WTC11 (cell line): Measurements from ENCODE around the gene RIOK2. TPM values are rescaled to one million over a fixed set of nuclear protein-coding genes. Genes with fewer than 3 reads are reported as not detected.

Experiments
- ATAC-seq: fragments of 200-7000 bp; cut with Tn5 transposase; 2 replicates; pipeline ENCODE4 v1.10.0; 2021; ENCODE audit warnings: mild to moderate bottlenecking, moderate library complexity
- CTCF ChIA-PET: fragments of 300-600 bp; sonication (Branson Sonifier 250); formaldehyde crosslinking; loops from one replicate; lab custom pipeline; 2021; ENCODE audit warnings: antibody characterized with exemption; lab: Charles Lee
- POLR2A ChIA-PET: fragments of 350-600 bp; sonication (Branson Sonifier 250); formaldehyde crosslinking; loops from one replicate; lab custom pipeline; 2021; ENCODE audit warnings: antibody characterized with exemption; lab: Charles Lee
- DNase-seq: peaks from one replicate; pipeline ENCODE4 v3.0.0; 2021; ENCODE audit warnings: low spot score
- H3K27ac Mint-ChIP-seq: 2 replicates; pipeline ENCODE4 v1.8.0; 2021; ENCODE audit warnings: mixed read lengths
- H3K27me3 Mint-ChIP-seq: 2 replicates; pipeline ENCODE4 v1.8.0; 2021; ENCODE audit warnings: low read depth, mild to moderate bottlenecking, moderate library complexity, mixed read lengths
- H3K36me3 Mint-ChIP-seq: 2 replicates; pipeline ENCODE4 v1.8.0; 2021; ENCODE audit warnings: mixed read lengths
- H3K4me1 Mint-ChIP-seq: 2 replicates; pipeline ENCODE4 v1.8.0; 2022; ENCODE audit warnings: mixed read lengths
- H3K4me3 Mint-ChIP-seq: 2 replicates; pipeline ENCODE4 v1.8.0; 2021; ENCODE audit warnings: mild to moderate bottlenecking, moderate library complexity, mixed read lengths
- H3K9me3 Mint-ChIP-seq: 2 replicates; pipeline ENCODE4 v1.8.0; 2021; ENCODE audit warnings: mixed read lengths
- AFF4 ChIP-seq: sonication (generic); formaldehyde crosslinking; IDR thresholded peaks from 2 replicates; pipeline ENCODE4 v1.8.1; 2023; ENCODE audit warnings: mild to moderate bottlenecking, missing genetic modification reagents, borderline replicate concordance
- ARID4B ChIP-seq: sonication (generic); formaldehyde crosslinking; IDR thresholded peaks from 2 replicates; pipeline ENCODE4 v1.8.0; 2023; ENCODE audit warnings: missing genetic modification reagents, mild to moderate bottlenecking, borderline replicate concordance
- ATF2 ChIP-seq: sonication (generic); formaldehyde crosslinking; IDR thresholded peaks from 2 replicates; pipeline ENCODE4 v1.8.1; 2022; ENCODE audit warnings: low read depth, missing genetic modification reagents, borderline replicate concordance
- ELF4 ChIP-seq: sonication (generic); formaldehyde crosslinking; IDR thresholded peaks from 2 replicates; pipeline ENCODE4 v1.8.1; 2022; ENCODE audit warnings: low read depth, mild to moderate bottlenecking, moderate library complexity, missing genetic modification reagents
- EMX1 ChIP-seq: fragments of 250-450 bp; sonication (Bioruptor Pico); IDR thresholded peaks from 2 replicates; pipeline ENCODE4 v1.8.0; 2021; ENCODE audit warnings: mild to moderate bottlenecking
- ERG ChIP-seq: fragments of 250-450 bp; sonication (Bioruptor Pico); IDR thresholded peaks from 2 replicates; pipeline ENCODE4 v1.8.0; 2021; ENCODE audit warnings: mild to moderate bottlenecking
- FOXK1 ChIP-seq: sonication (generic); formaldehyde crosslinking; IDR thresholded peaks from 2 replicates; pipeline ENCODE4 v1.8.0; 2022; ENCODE audit warnings: mild to moderate bottlenecking, moderate library complexity, missing genetic modification reagents
- NR3C1 ChIP-seq: sonication (generic); formaldehyde crosslinking; conservative IDR thresholded peaks from 2 replicates; pipeline ENCODE4 v1.8.1; 2023; ENCODE audit warnings: low read depth, mild to moderate bottlenecking, missing genetic modification reagents
- OVOL2 ChIP-seq: fragments of 250-450 bp; sonication (Bioruptor Pico); IDR thresholded peaks from 2 replicates; pipeline ENCODE4 v1.9.0; 2021; ENCODE audit warnings: mild to moderate bottlenecking, borderline replicate concordance
- RELA ChIP-seq: sonication (generic); formaldehyde crosslinking; IDR thresholded peaks from 2 replicates; pipeline ENCODE4 v1.8.1; 2022; ENCODE audit warnings: missing genetic modification reagents, mild to moderate bottlenecking, borderline replicate concordance
- RORB ChIP-seq: fragments of 250-450 bp; sonication (Bioruptor Pico); IDR thresholded peaks from 2 replicates; pipeline ENCODE4 v1.9.0; 2021; ENCODE audit warnings: mild to moderate bottlenecking
- SP1 ChIP-seq: sonication (generic); formaldehyde crosslinking; conservative IDR thresholded peaks from 2 replicates; pipeline ENCODE4 v1.8.1; 2022; ENCODE audit warnings: missing genetic modification reagents
- ZBTB21 ChIP-seq: sonication (generic); formaldehyde crosslinking; IDR thresholded peaks from 2 replicates; pipeline ENCODE4 v1.8.1; 2023; ENCODE audit warnings: mild to moderate bottlenecking, missing genetic modification reagents, borderline replicate concordance
- ZMAT4 ChIP-seq: fragments of 250-450 bp; sonication (Bioruptor Pico); IDR thresholded peaks from 2 replicates; pipeline ENCODE4 v1.9.0; 2021; ENCODE audit warnings: mild to moderate bottlenecking
- ZNF423 ChIP-seq: fragments of 250-450 bp; sonication (Bioruptor Pico); IDR thresholded peaks from 2 replicates; pipeline ENCODE4 v2.1.2; 2022; ENCODE audit warnings: mild to moderate bottlenecking, moderate library complexity
- ZNF512 ChIP-seq: sonication (generic); formaldehyde crosslinking; IDR thresholded peaks from 2 replicates; pipeline ENCODE4 v1.8.1; 2022; ENCODE audit warnings: missing genetic modification reagents, borderline replicate concordance
- ZNF532 ChIP-seq: fragments of 250-450 bp; sonication (Bioruptor Pico); IDR thresholded peaks from 2 replicates; pipeline ENCODE4 v1.9.0; 2021; ENCODE audit warnings: mild to moderate bottlenecking, borderline replicate concordance
- total RNA-seq: library from RNA; stranded (reverse); gene quantifications from 3 replicates; pipeline ENCODE4 v1.2.3, GENCODE V29; 2021

RIOK2 gene
- total RNA-seq, 1 experiment from 2014 or later: 35.2 TPM

GRCh38 chr5:97157689-97158088 lies 25.4 kb downstream of the RIOK2 start:
- CTCF ChIA-PET: interaction anchor here (1.9 to 2.5 kb wide), 3 partner anchors 113 to 289 kb away, joined by 5 to 8 read pairs (median 6); no protein-coding TSS in a partner anchor
- no peak for ATAC-seq
- POLR2A ChIA-PET: no interaction called here
- peaks cover 26% of the 10 kb centered on the region for H3K9me3 Mint-ChIP-seq
- no peak overlapping the region for H3K27ac Mint-ChIP-seq
- peaks cover 12% of the 10 kb centered on the region for H3K36me3 Mint-ChIP-seq
- H3K4me3 Mint-ChIP-seq: no peak overlapping the region
- H3K4me1 Mint-ChIP-seq: no peaks in the 10 kb centered on the region
- no peaks in the 10 kb centered on the region for H3K27me3 Mint-ChIP-seq
- TF ChIP-seq ARID4B (CRISPR knock-in tag): no peak
- TF ChIP-seq OVOL2: no peak
- TF ChIP-seq RELA: no peak
- TF ChIP-seq ZNF532 (CRISPR knock-in tag): no peak
- TF ChIP-seq RORB (CRISPR knock-in tag): no peak
- no peak for TF ChIP-seq NR3C1 (CRISPR knock-in tag)
- TF ChIP-seq ZNF423: no peak
- TF ChIP-seq EMX1 (CRISPR knock-in tag): no peak
- TF ChIP-seq SP1: no peak
- no peak for TF ChIP-seq ERG (CRISPR knock-in tag)
- no peak for TF ChIP-seq ELF4
- TF ChIP-seq ZMAT4 (CRISPR knock-in tag): no peak
- no peak for TF ChIP-seq ATF2 (CRISPR knock-in tag)
- TF ChIP-seq ZBTB21 (CRISPR knock-in tag): no peak
- no peak for DNase-seq

- peaks cover 5% of the 10 kb centered on the region for H3K4me1 Mint-ChIP-seq
- POLR2A ChIA-PET: no interaction called here
- H3K27me3 Mint-ChIP-seq: no peaks in the 10 kb centered on the region
- no peaks in the 10 kb centered on the region for H3K36me3 Mint-ChIP-seq
- no peak overlapping the region for H3K4me3 Mint-ChIP-seq
- peaks cover 5% of the 10 kb centered on the region; the same call in 1 of the 2 replicates for H3K9me3 Mint-ChIP-seq
- DNase-seq (no peak), ATAC-seq (no peak)
- H3K27ac Mint-ChIP-seq: no peak overlapping the region
- TF ChIP-seq AFF4: no peak
- no peak for TF ChIP-seq FOXK1 (CRISPR knock-in tag)
- TF ChIP-seq ZNF512 (CRISPR knock-in tag): no peak
- TF ChIP-seq, all 79 proteins: peak for 0
- CTCF ChIA-PET: interaction anchor here (1.8 kb wide), 1 partner anchor 9 kb away, joined by 5 read pairs; the partner anchor contains the start of gene LIX1
Measured at GRCh38 chr5:97151370-97151769, 31.7 kb downstream of the RIOK2 start.
